GM21786 (cell line): ENCODE measurements around the gene MEF2A.

ENCODE experiments used
- ATAC-seq: cut with Tn5 transposase; IDR thresholded peaks from one replicate; pipeline ENCODE4 v1.9.1; 2021; ENCODE audit not compliant: unreplicated experiment

Gene MEF2A

GRCh38 chr15:99562238-99562637 lies 3.5 kb upstream of the MEF2A start:
- no peak for ATAC-seq

- ATAC-seq, result peak; percentile 23
These were observed 1.3 kb upstream of the MEF2A start for GRCh38 chr15:99564221-99565048.

GRCh38 chr15:99565049-99565298 lies 810 bp upstream of the MEF2A start:
- ATAC-seq, result no peak

GRCh38 chr15:99566157-99566897 lies 543 bp downstream of the MEF2A start:
- no peak for ATAC-seq

- no peak for ATAC-seq
These were observed 3.0 kb downstream of the MEF2A start for GRCh38 chr15:99568625-99569352.

GRCh38 chr15:99571299-99571698 lies 5.5 kb downstream of the MEF2A start:
- no peak for ATAC-seq

- ATAC-seq, result no peak
These were observed 8.3 kb downstream of the MEF2A start for GRCh38 chr15:99574048-99574447.

GRCh38 chr15:99574502-99574901 lies 8.7 kb downstream of the MEF2A start:
- no peak for ATAC-seq

- no peak for ATAC-seq
These were observed 13.0 kb downstream of the MEF2A start for GRCh38 chr15:99578809-99579208.

GRCh38 chr15:99580076-99580475 lies 14.3 kb downstream of the MEF2A start:
- ATAC-seq, result no peak

- ATAC-seq, result no peak
These were observed 16.8 kb downstream of the MEF2A start for GRCh38 chr15:99582508-99582960.

- ATAC-seq, result no peak
These were observed 18.4 kb downstream of the MEF2A start for GRCh38 chr15:99584081-99584600.

- no peak for ATAC-seq
These were observed 20.3 kb downstream of the MEF2A start for GRCh38 chr15:99586121-99586520.

- no peak for ATAC-seq
These were observed 24.0 kb downstream of the MEF2A start for GRCh38 chr15:99589801-99590200.

- peak; percentile 77 for ATAC-seq
These were observed 25.3 kb downstream of the MEF2A start for GRCh38 chr15:99590913-99591646.

GRCh38 chr15:99592145-99592791 lies 26.5 kb downstream of the MEF2A start:
- no peak for ATAC-seq

- ATAC-seq, result no peak
These were observed 27.3 kb downstream of the MEF2A start for GRCh38 chr15:99593070-99593469.

- no peak for ATAC-seq
These were observed 29.1 kb downstream of the MEF2A start for GRCh38 chr15:99594916-99595315.

- ATAC-seq, result no peak
These were observed 32.5 kb downstream of the MEF2A start for GRCh38 chr15:99598296-99598695.

- ATAC-seq, result no peak
These were observed 38.0 kb downstream of the MEF2A start for GRCh38 chr15:99603828-99604227.
